Natural killer cell (primary cell): ENCODE data around the gene ESRRG. TPM values are rescaled to one million over a fixed set of nuclear protein-coding genes. Genes with fewer than 3 reads are reported as not detected.

Source experiments
- ATAC-seq, 3 donors: fragments of 150-1000 bp in 2 of 3; fragments of 200-7000 bp in 1 of 3; cut with Tn5 transposase; 1 replicate in 1 of 3; 2 replicates in 2 of 3; pipeline ENCODE4 v1.10.0; 2021; ENCODE audit warnings: mild to moderate bottlenecking in 2 of 3, moderate library complexity in 2 of 3
- DNase-seq, 2 donors: peaks; one replicate each; pipeline versions ENCODE4 v3.0.0 to v3.0.0-alpha.2; 2013 to 2021; ENCODE audit warnings: mixed read lengths in 1 of 2
- H3K27ac ChIP-seq: one replicate; pipeline ENCODE4 v1.5.1; 2013; ENCODE audit warnings: mild to moderate bottlenecking, low read length
- H3K27me3 ChIP-seq: one replicate; pipeline ENCODE4 v1.6.1; 2013; ENCODE audit warnings: low read length; ENCODE audit not compliant: control insufficient read depth, insufficient read depth
- H3K36me3 ChIP-seq: one replicate; pipeline ENCODE4 v1.6.1; 2013; ENCODE audit warnings: low read length; ENCODE audit not compliant: control insufficient read depth, insufficient read depth
- H3K4me1 ChIP-seq: one replicate; pipeline ENCODE4 v1.6.1; 2013; ENCODE audit warnings: low read length; ENCODE audit not compliant: control insufficient read depth, insufficient read depth
- H3K4me3 ChIP-seq: one replicate; pipeline ENCODE4 v1.5.1; 2013; ENCODE audit warnings: low read length
- H3K9me3 ChIP-seq: one replicate; pipeline ENCODE4 v1.6.1; 2013; ENCODE audit warnings: low read length; ENCODE audit not compliant: control insufficient read depth, insufficient read depth
- H3K27ac Mint-ChIP-seq, 2 donors: one replicate each; pipeline ENCODE4 v1.8.0; 2022; ENCODE audit warnings: mild to moderate bottlenecking in 2 of 2, mixed read lengths in 2 of 2, moderate library complexity in 1 of 2
- H3K27me3 Mint-ChIP-seq, 2 donors: one replicate each; pipeline ENCODE4 v1.8.0; 2022; ENCODE audit warnings: low read depth in 2 of 2, mixed read lengths in 2 of 2
- H3K36me3 Mint-ChIP-seq: one replicate; pipeline ENCODE4 v1.8.0; 2022; ENCODE audit warnings: mixed read lengths
- H3K4me1 Mint-ChIP-seq, 2 donors: one replicate each; pipeline ENCODE4 v1.8.0; 2022; ENCODE audit warnings: mixed read lengths in 2 of 2
- H3K4me3 Mint-ChIP-seq: one replicate; pipeline ENCODE4 v1.8.0; 2022; ENCODE audit warnings: mild to moderate bottlenecking, moderate library complexity, mixed read lengths
- H3K9me3 Mint-ChIP-seq, 2 donors: one replicate each; pipeline ENCODE4 v1.8.0; 2022; ENCODE audit warnings: mixed read lengths in 2 of 2
- WGBS: methylation state at CpG from one replicate; pipeline ENCODE4 v1.1.7; 2013; ENCODE audit warnings: missing lambda C conversion rate; ENCODE audit not compliant: insufficient coverage; 5-methylcytosine and 5-hydroxymethylcytosine counted together
- intact Hi-C: fragments of 100-400 bp; cut with micrococcal nuclease; formaldehyde crosslinking; loops from one replicate; pipeline ENCODE4 v1.14.2; 2022
- total RNA-seq, 4 donors: library from RNA; stranded (reverse); fragments of 120-200 nt in 1 of 4; gene quantifications; one replicate each; pipeline versions ENCODE4 v1.2.3 to v1.2.4, GENCODE V29; 2013 to 2022
- TF ChIP-seq, protein P1 (sequence below): fragments of 200-600 bp; IDR thresholded peaks from one replicate; pipeline ENCODE4 v1.8.0; 2022; ENCODE audit warnings: antibody characterized with exemption

ESRRG gene
- total RNA-seq, 3 donors from 2014 or later (not counting 1 experiment from before 2014, with no cell fraction given) = not detected

DNA sequence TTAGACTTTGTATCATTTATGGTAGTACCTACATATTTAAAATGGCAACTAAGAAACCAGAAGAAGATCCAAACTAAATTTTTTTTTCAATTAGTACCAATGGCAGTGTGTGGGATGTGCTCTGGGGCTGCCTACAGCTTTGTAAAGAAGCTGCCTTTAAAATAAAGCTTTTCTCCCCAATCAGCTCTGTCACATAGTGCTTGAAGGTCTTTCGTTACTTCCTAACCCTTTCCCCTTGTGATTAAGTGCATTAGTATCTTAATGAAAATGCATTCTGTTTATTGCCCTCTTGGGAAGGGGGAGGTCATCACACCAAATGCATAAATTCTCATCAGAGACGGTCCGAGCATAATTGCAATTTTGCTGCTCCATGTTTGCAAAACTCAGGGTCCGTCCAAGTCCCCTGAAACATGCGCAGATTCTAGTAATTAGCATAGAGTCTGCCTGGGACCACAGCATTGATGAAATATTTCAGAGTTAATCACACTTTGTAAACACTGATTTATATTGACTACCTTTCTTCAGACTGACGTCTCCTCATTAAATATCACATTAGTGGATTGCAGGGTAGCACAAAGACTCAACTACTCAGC is 71.3 kb downstream of the ESRRG start:
- no peaks in the 10 kb centered on the region for H3K36me3 ChIP-seq
- no peaks in the 10 kb centered on the region for H3K27me3 Mint-ChIP-seq
- peaks cover 8 to 14% of the 10 kb centered on the region in 2 donors for H3K9me3 Mint-ChIP-seq
- no peaks in the 10 kb centered on the region for H3K9me3 ChIP-seq
- WGBS = 93% methylated on average over 5 of the region's 6 CpGs
- H3K27me3 ChIP-seq = no peaks in the 10 kb centered on the region
- H3K27ac ChIP-seq = no peak overlapping the region
- H3K27ac Mint-ChIP-seq = no peak overlapping the region
- no peak for ATAC-seq
- no peak overlapping the region for H3K4me3 Mint-ChIP-seq
- TF ChIP-seq, protein P1, sequence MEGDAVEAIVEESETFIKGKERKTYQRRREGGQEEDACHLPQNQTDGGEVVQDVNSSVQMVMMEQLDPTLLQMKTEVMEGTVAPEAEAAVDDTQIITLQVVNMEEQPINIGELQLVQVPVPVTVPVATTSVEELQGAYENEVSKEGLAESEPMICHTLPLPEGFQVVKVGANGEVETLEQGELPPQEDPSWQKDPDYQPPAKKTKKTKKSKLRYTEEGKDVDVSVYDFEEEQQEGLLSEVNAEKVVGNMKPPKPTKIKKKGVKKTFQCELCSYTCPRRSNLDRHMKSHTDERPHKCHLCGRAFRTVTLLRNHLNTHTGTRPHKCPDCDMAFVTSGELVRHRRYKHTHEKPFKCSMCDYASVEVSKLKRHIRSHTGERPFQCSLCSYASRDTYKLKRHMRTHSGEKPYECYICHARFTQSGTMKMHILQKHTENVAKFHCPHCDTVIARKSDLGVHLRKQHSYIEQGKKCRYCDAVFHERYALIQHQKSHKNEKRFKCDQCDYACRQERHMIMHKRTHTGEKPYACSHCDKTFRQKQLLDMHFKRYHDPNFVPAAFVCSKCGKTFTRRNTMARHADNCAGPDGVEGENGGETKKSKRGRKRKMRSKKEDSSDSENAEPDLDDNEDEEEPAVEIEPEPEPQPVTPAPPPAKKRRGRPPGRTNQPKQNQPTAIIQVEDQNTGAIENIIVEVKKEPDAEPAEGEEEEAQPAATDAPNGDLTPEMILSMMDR = no peak
- no peaks in the 10 kb centered on the region for H3K36me3 Mint-ChIP-seq
- no peak overlapping the region for H3K4me3 ChIP-seq
- intact Hi-C loops = no loop called here
- no peaks in the 10 kb centered on the region for H3K4me1 ChIP-seq
- DNase-seq = no peak
- no peaks in the 10 kb centered on the region for H3K4me1 Mint-ChIP-seq

DNA sequence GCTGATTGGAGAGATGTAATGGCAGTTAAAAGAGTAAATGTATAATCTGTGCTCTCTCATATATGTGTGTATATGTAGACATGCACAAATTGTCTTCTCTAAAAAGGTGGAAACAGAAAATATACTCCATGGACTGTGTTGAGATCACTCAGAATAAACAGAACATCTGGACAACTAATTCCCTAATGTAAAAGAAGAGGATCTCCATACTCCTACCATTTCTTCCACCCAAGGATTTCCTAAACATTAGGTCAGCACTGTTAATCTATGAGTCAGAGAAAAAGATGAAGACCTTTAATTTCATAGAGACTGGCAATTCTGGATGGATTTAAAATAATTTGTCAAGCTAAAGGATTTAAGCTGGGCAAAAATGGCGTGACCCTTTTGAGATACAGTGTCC is 80.1 kb downstream of the ESRRG start:
- no peaks in the 10 kb centered on the region for H3K4me1 ChIP-seq
- no peak overlapping the region for H3K4me3 ChIP-seq
- no peaks in the 10 kb centered on the region for H3K36me3 ChIP-seq
- no peak for DNase-seq
- H3K9me3 ChIP-seq = peaks cover 3% of the 10 kb centered on the region
- TF ChIP-seq, protein P1 = no peak
- 85% methylated on average over 1 of the region's 1 CpG for WGBS
- intact Hi-C loops = no loop called here
- H3K9me3 Mint-ChIP-seq = peaks cover 6 to 10% of the 10 kb centered on the region in 2 donors
- no peak overlapping the region for H3K4me3 Mint-ChIP-seq
- no peaks in the 10 kb centered on the region for H3K4me1 Mint-ChIP-seq
- peaks cover 6% of the 10 kb centered on the region for H3K36me3 Mint-ChIP-seq
- no peaks in the 10 kb centered on the region for H3K27me3 ChIP-seq
- H3K27ac Mint-ChIP-seq = no peak overlapping the region
- H3K27ac ChIP-seq = no peak overlapping the region
- no peaks in the 10 kb centered on the region for H3K27me3 Mint-ChIP-seq
- ATAC-seq = no peak

GRCh38 chr1:216641669-216642460 is 81.4 kb downstream of the ESRRG start:
- no peak for DNase-seq
- H3K27me3 ChIP-seq = no peaks in the 10 kb centered on the region
- intact Hi-C loops = no loop called here
- H3K4me1 ChIP-seq = no peaks in the 10 kb centered on the region
- TF ChIP-seq, protein P1 = no peak
- WGBS = 61% methylated on average over 2 of the region's 2 CpGs
- peaks cover 3% of the 10 kb centered on the region for H3K9me3 ChIP-seq
- Mint-ChIP-seq H3K36me3 (peaks cover 6% of the 10 kb centered on the region), H3K9me3 (peaks cover 6 to 10% of the 10 kb centered on the region in 2 donors), H3K4me3 (no peak overlapping the region), H3K27ac (no peak overlapping the region), H3K4me1 (no peaks in the 10 kb centered on the region), H3K27me3 (no peaks in the 10 kb centered on the region)
- H3K36me3 ChIP-seq = no peaks in the 10 kb centered on the region
- no peak overlapping the region for H3K4me3 ChIP-seq
- no peak for ATAC-seq
- H3K27ac ChIP-seq = no peak overlapping the region
